ENCODE data around the gene GMDS.

The GMDS gene

GRCh38 chr6:1987640-1988039 lies 257.8 kb downstream of the GMDS start:
- DNase-seq (ENCODE audit: low spot score) = no peak

GRCh38 chr6:1986454-1987243 lies 258.8 kb downstream of the GMDS start:
- DNase-seq (ENCODE audit: low spot score) = no peak

- no peak for DNase-seq (ENCODE audit: low spot score)
These were observed 260.9 kb downstream of the GMDS start for GRCh38 chr6:1984346-1984994.

GRCh38 chr6:1983850-1984249 lies 261.6 kb downstream of the GMDS start:
- DNase-seq (ENCODE audit: low spot score) = no peak

- no peak for DNase-seq (ENCODE audit: low spot score)
These were observed 272.4 kb downstream of the GMDS start for GRCh38 chr6:1972962-1973361.

GRCh38 chr6:1971612-1972011 lies 273.8 kb downstream of the GMDS start:
- DNase-seq (ENCODE audit: low spot score) = no peak

- DNase-seq (ENCODE audit: low spot score) = no peak
These were observed 275.2 kb downstream of the GMDS start for GRCh38 chr6:1970151-1970561.

- no peak for DNase-seq (ENCODE audit: low spot score)
These were observed 278.7 kb downstream of the GMDS start for GRCh38 chr6:1966713-1967112.

- DNase-seq (ENCODE audit: low spot score) = no peak
These were observed 279.7 kb downstream of the GMDS start for GRCh38 chr6:1965596-1966224.

- no peak for DNase-seq (ENCODE audit: low spot score)
These were observed 281.8 kb downstream of the GMDS start for GRCh38 chr6:1963596-1963995.

GRCh38 chr6:1962201-1962600 lies 283.2 kb downstream of the GMDS start:
- DNase-seq (ENCODE audit: low spot score) = no peak

GRCh38 chr6:1960486-1961142 lies 284.8 kb downstream of the GMDS start:
- DNase-seq (ENCODE audit: low spot score) = no peak

- no peak for DNase-seq (ENCODE audit: low spot score)
These were observed 287.1 kb downstream of the GMDS start for GRCh38 chr6:1958257-1958656.

GRCh38 chr6:1957746-1958145 lies 287.7 kb downstream of the GMDS start:
- DNase-seq (ENCODE audit: low spot score) = no peak

- no peak for DNase-seq (ENCODE audit: low spot score)
These were observed 292.6 kb downstream of the GMDS start for GRCh38 chr6:1952740-1953360.

GRCh38 chr6:1950631-1951030 lies 294.8 kb downstream of the GMDS start:
- no peak for DNase-seq (ENCODE audit: low spot score)

- no peak for DNase-seq (ENCODE audit: low spot score)
These were observed 295.9 kb downstream of the GMDS start for GRCh38 chr6:1949538-1949937.

GRCh38 chr6:1947922-1948321 lies 297.5 kb downstream of the GMDS start:
- DNase-seq (ENCODE audit: low spot score) = no peak

GRCh38 chr6:1946583-1946982 lies 298.8 kb downstream of the GMDS start:
- DNase-seq (ENCODE audit: low spot score) = no peak

GRCh38 chr6:1945235-1945832 lies 300.1 kb downstream of the GMDS start:
- no peak for DNase-seq (ENCODE audit: low spot score)

- DNase-seq (ENCODE audit: low spot score) = no peak
These were observed 302.6 kb downstream of the GMDS start for GRCh38 chr6:1942834-1943233.

- no peak for DNase-seq (ENCODE audit: low spot score)
These were observed 303.9 kb downstream of the GMDS start for GRCh38 chr6:1941534-1941933.

Measured in D341Med (cell line).